DMS 273 treated with DMSO at 0.1 percent for 48 hours (cell line): ENCODE results near the gene TCEAL4.

ENCODE experiments used
- DNase-seq: peaks from one replicate; lab custom pipeline; 2025; lab: John Stamatoyannopoulos, UW

The TCEAL4 gene

GRCh38 chrX:103585411-103586313 is at the start of gene TCEAL4:
TCEAL4 (plus strand) TSS chrX:103585515; CDS start chrX:103586676, 1,161 bp downstream.
- no peak for DNase-seq

DNA sequence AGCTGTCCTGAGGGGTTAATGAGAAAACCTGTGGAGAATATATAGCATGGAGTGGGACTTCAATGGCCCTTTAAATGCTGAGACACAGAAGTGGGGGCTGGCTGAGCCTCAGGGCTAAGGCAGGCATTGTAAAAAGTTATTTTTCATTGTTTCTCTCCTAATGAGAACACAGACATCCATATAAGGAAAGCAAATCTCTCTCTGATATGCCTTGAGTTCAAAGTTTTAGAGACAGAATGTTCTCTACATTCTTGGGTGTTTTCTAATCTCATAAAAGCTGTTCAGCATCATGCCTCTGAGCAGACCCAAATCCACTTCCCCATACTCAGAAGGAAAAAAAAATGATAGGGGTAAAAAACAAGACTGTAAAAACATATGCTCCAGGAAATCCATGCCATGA is 49.2 kb upstream of the TCEAL4 start:
- no peak for DNase-seq

GRCh38 chrX:103536732-103537131 is 48.6 kb upstream of the TCEAL4 start:
- no peak for DNase-seq

DNA sequence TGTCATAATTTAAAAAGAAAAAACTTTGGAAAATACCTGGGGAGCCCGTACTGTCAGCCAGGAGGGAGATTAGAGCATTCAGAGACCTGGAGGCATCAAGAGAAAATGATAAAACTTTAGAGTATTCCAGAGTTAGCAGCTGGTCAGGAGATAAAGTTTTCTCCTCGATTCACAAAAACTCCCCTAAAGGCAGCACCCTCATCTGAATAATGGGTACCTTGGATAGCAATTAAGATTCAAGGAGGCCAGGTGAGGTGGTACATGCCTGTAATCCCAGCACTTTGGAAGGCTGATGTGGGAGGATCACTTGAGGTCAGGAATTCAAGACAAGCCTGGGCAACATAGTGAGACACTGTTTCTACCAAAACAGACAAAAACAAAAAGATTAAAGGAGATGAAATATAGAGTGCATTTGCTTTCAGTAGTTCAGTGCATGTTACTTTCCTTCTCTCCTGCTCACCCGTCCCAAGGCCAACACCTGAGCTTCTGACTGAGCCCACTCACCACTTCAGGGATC is 47.4 kb upstream of the TCEAL4 start:
- no peak for DNase-seq

DNA sequence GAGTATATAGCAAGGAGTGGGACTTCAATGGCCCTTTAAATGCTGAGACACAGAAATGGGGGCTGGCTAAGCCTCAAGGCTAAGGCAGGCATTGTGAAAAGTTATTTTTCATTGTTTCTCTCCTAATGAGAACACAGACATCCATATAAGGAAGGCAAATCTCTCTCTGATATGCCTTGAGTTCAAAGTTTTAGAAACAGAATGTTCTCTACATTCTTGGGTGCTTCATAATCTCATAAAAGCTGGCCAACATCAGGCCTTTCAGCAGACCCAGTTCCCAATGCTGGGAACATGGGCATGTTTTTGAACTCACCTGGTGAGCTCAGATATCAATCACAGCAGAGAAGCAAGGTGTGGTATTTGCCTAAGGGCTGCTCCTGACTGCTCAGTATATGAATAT is 46.6 kb upstream of the TCEAL4 start:
- DNase-seq: no peak

GRCh38 chrX:103539695-103540094 is 45.6 kb upstream of the TCEAL4 start:
- no peak for DNase-seq

GRCh38 chrX:103540145-103540544 is 45.2 kb upstream of the TCEAL4 start:
- no peak for DNase-seq

DNA sequence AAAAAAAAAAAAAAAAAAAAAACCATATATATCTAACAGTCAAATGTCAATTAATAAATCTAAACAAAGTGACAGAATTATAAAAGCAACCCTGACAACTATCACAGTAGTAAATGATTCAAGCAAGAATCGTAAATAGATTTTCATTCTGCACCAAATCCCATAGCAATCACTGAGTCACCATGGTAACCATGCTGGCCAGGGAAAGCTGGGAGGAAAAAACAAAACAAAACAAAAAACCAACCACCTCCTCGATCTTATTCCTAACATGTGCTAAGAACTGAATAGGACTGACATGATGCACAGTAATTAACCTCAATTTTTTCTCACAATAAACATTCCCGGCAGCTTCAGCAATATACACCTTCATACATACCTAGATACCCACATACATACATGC is 35.4 kb upstream of the TCEAL4 start:
- no peak for DNase-seq

DNA sequence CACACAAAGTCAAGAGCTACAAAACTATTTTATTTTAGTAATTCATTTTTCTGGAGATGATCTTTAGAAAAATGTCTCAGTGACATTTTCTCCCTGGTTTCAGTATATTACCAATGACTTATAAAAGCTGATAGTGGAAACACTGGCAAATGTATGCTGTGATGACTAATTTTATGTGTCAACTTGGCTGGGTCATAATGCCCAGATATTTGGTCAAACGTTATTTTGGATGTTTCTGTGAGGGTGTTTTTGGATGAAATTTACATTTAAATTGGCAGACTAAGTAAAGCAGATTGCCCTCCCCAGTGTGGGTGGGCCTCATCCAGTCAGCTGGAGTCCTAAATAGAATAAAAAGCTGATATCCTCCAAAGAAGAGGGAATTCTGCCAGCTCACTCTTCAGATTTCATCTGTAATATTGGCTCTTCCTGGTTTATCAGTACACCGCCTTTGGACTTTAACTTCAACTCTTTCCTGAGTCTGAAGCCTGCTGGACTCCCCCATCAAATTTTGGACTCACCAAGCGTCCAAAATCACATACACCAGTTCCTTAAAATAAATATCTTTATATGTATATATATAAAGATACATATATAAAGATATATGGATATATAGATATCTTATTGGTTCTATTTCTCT is 34.8 kb upstream of the TCEAL4 start:
- no peak for DNase-seq

DNA sequence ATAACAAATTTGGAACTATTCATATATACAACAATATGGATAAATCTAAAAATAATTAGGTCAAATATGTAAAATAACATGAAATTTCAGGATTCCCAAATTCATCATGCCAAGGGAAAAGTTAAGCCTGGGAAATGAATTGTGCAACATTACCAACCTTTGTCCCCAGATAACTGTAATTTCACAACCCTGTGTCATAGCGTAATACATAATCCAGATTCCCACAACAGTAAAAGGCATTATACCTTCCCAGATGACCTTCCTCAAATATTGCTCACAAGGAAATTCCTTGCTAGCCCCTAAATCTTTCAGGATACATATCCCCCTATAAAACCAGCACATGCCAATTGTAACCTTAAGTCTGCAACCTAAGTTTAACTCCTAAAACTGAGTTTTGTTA is 33.1 kb upstream of the TCEAL4 start:
- no peak for DNase-seq

DNA sequence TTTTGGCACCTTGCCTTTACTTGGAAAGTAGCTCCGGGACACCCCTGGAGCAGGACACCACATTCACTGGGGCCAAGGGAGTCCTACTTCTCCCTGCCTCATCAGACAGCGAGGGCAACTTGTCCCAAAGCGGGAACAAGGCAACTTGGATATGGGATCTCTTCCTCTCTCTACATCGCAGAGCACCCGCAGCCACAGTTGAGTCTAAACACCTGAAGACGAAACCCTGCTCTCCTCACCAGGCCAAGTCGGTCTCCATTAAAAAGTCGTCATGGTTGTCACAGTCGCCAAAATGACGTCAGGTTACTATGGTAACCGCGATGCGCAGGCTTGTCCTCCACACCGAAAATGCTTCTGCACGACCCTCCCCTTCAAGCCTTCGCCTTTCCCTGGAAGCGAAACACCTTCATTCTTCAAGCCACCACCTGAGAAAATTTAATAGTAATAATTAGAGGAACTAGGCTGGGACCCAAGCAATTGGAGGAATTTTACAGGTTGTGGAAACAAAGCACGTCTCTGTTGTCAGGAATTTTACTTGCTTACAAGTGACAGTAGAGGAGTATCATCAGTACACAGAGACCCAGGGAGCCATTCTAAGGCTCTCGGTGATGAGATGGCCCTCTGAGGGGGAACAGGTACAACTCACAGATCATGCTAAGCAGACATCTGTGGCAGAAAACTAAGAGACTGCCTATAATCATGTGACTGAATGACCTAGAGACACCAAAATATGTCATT is 30.5 kb upstream of the TCEAL4 start:
- no peak for DNase-seq

DNA sequence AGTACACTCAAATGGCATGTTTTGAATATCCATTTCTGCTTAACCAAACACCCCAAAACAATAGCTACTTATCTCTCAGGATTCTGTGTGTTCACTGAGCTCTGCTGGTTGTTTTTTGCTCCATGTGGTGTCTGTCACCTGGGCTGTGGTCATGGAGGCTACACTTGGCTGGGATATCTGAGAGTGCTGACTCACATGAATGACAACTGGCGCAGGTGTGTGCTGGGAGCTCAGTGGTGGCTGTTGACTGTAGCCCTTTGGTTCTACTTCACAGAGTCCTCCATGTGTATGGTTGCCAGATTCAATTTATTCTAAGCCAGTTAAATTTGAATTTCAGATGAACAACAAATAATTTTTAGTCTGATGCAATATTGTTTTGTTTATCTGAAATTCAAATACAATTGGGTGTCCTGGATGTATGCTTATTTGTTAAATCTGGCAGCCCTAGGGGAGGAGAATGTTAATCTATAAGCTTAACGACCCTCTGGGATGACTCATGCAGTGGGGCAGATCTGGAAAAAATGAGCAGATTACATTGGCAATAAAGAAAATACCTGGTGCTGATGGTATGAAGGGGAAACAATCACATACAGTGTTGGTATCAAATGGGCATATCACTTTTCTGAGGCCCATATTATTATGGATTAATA is 28.2 kb upstream of the TCEAL4 start:
- no peak for DNase-seq

DNA sequence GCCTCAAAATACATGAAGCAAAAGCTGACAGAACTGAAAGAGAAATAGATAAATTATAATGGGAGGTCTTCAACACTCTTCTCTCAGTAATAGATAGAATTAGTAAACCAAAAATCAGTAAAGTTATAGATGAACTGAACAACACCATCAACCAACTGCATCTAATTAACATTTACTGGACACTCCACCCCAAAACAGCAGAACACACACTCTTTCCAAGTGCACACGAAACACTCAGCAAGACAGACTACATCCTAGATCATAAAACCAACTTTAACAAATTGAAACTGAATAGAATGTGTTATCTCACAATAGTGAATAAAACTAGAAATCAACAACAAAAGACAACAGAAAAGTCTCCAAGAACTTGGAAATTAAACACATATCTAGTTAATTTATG is 25.1 kb upstream of the TCEAL4 start:
- no peak for DNase-seq

DNA sequence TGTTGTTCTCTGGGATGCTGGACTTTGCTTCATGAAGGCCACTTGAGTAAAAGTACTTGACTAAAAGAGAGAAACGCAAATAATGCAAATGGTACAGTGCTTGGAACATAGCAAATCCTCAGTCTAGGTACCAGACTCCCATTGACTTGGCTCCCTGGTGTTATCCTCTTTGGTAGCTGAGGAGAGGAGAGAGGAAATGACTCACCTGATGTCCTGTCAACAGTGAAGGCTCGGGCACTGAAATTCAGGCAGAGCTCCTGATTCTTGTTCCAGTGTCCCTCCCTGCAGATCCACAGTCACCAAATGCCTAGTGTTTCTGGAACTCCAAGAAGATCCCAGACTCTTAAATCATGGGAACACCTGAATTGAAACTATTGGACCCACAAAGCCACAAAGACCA is 22.5 kb upstream of the TCEAL4 start:
- no peak for DNase-seq

DNA sequence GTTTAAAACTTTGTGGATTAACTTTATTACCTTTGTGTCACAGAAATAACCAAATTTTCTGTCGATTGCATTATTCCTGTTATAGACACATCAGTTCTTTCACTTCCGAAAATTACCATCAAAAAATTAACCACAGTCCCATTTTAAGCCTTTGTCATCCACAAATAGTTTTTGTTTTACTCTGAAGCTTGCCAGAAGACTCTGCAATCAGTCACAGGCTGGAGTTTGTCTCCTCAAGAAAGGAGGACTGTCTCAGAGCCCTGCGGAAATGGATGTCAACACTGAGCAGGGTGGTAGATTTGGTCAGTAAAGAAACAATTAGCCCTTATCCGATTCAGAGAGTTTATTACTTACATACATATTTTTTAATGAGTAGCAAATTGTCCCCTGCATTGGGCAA is 20.1 kb upstream of the TCEAL4 start:
- DNase-seq: no peak

DNA sequence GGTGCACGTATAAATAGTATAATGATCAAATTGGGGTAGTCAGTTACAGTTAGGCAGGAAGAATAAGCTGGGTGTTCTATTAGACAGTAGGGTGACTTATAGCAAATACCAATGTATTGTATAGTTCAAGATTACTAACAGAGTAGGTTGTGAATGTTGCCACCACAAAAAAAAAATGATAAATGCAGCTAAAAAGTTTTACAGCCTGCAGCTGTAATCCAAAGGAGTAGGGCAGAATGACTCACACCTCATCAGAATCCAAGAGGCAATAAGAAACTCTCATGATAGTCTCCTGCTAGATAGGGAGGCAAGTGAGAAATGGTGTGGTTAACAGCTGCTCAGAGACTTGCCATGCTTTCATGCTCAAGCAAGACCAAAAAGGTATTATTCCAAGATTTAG is 19.6 kb upstream of the TCEAL4 start:
- DNase-seq: no peak

DNA sequence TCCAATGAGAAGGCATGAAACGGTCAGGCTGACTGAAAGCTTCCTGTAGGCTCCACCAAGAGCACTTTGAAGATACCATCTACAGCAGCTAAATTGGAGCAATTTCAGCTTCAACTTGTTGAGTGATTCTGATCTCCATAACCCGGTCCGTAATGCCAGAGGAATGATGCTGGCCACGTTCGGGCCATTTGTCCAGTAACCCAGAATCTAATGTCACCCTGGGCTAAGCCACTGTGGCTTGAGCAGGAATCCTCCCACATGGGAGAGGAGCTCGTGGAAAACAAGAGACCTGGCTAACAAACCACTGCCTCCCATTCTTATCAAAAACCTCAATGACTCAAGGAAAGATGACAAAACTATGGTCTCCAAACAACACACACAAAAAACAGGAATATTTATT is 14.2 kb upstream of the TCEAL4 start:
- DNase-seq: no peak

DNA sequence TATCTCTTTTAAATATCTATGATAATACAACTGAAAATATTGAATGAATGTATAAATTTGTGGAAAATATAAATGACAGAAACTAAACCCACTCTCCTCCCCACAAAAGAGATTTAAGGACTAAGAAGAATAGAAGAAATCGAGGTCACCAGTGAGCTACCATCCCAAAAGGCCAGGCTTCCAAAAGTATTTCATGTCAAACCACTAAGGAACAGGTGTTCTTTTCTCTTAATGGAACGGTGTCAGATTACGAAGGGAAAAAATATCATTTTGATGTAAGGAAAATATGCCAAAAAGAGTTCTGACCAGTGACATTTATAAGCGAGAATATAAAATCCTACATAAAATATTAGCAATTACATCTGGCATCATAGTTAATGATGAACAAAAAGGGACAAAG is 13.6 kb upstream of the TCEAL4 start:
- no peak for DNase-seq

DNA sequence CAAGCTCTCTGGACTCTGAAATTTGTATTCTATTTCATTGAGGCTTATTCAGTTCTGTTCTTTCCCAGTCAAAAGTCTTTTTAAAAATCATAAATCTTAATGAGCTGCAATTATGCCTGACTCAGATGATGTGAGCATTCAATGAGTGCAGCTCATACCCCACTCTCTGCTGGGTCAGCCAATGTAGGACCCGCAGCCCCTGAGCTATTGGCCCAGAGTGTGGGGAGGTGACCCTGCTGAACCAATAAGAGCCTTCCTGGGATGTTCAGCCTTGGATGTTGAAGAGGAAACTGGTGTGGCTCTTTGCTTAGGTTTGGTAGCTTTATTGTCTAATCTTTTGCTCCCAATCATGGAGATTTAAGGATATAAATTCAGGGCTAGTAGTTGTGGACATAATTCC is 12.1 kb upstream of the TCEAL4 start:
- no peak for DNase-seq

DNA sequence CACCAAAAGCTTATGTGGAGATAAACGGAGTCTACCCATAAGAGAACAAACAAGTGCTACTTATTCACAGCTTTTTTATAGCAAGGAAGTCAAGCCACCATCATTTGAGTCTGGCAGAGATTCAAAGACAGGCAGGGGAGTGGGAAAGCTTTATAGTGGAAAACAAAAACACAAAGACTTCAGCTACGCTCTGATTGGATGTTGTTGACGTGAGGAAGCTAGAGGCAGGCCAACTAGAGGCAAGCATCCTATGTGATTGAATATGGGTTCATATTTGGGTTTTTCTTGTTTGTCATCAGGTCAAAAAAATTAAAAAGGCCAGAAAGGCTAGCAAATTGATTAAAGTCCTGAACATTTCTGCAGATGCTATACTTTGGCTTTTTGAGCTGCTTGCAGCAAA is 719 bp upstream of the TCEAL4 start:
- no peak for DNase-seq

- DNase-seq: no peak
These were observed 965 bp downstream of the TCEAL4 start for GRCh38 chrX:103586314-103586646.

DNA sequence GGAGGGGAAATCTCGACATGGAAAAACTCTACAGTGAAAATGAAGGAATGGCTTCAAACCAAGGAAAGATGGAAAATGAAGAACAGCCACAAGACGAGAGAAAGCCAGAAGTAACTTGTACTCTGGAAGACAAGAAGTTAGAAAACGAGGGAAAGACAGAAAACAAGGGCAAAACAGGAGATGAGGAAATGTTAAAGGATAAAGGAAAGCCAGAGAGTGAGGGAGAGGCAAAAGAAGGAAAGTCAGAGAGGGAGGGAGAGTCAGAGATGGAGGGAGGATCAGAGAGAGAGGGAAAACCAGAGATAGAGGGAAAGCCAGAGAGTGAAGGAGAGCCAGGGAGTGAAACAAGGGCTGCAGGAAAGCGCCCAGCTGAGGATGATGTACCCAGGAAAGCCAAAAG is 1.3 kb downstream of the TCEAL4 start:
- DNase-seq: no peak
